HL-60/S4 treated with retinoic acid at 250 ng/mL for 4 days and 3 days (cell line): ENCODE results near the gene CPNE6.

Source experiments
- in situ Hi-C: fragments of 300-500 bp; cut with MboI; formaldehyde crosslinking; loops from 2 replicates; pipeline ENCODE4 v1.7.0; 2022; ENCODE audit warnings: low sequenced_read_pairs

CPNE6 gene

GRCh38 chr14:24084440-24084839 lies 13.1 kb downstream of the CPNE6 start:
- in situ Hi-C loops = no loop called here

- in situ Hi-C loops = no loop called here
Observed at GRCh38 chr14:24085215-24085614, 13.9 kb downstream of the CPNE6 start.

- in situ Hi-C loops = no loop called here
Observed at GRCh38 chr14:24086193-24086955, 15.0 kb downstream of the CPNE6 start.

GRCh38 chr14:24087004-24087403 lies 15.6 kb downstream of the CPNE6 start:
- in situ Hi-C loops = no loop called here

- in situ Hi-C loops = no loop called here
Observed at GRCh38 chr14:24088095-24088494, 16.7 kb downstream of the CPNE6 start.

DNA sequence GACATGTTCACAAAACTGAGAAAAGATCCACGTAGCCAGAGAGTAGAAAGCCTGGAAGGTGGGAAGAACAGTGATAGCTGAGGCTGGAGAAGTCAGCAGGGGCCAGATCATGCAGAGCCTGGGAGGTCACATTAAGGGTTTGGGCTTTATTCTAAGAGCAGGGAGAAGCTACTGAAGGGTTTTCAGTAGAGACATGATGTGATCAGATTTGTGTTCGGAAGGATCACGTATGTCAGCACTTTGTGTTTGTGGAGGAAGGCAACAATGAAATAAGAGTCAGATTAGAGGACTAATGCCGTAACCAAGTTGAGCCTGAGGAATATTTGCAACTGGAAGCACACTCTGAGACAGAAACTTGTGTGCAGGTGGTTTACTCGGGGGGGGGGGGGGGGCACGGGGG lies 18.5 kb downstream of the CPNE6 start:
- in situ Hi-C loops = no loop called here

GRCh38 chr14:24092110-24092504 lies 20.7 kb downstream of the CPNE6 start:
- in situ Hi-C loops = no loop called here

DNA sequence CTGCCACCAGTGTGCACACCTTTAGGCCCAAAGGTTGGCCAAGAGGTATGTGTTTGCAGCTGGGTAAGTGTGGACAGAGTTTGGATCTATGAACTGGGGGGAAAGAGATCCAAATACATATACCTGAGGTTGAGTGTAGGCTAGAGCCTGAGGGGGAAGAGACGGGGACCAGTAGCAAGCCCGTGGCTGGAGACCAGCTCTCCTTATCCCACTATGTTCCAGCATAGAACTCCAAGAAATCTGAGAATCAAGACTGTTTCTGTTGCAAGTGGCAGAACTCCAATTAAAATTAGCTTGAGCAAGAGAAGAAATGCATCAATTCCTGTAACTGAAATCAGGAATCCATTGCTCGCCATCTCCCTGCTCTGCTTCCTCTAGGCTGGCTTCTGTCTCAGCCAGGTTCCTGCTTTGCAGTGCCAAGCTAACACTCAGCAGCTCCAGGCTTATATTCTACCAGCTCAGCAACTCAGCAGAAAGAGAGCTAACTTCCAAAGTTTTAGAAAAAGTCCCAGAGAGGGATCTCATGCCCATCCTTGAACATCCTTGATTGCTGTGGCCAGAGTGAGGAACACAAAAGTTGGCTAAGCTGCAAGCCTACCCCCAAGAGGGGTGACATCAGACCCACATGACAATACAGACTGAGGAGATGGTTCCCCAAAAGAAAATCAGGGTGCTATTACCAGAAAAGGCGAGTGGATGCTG lies 21.3 kb downstream of the CPNE6 start:
- in situ Hi-C loops = no loop called here

DNA sequence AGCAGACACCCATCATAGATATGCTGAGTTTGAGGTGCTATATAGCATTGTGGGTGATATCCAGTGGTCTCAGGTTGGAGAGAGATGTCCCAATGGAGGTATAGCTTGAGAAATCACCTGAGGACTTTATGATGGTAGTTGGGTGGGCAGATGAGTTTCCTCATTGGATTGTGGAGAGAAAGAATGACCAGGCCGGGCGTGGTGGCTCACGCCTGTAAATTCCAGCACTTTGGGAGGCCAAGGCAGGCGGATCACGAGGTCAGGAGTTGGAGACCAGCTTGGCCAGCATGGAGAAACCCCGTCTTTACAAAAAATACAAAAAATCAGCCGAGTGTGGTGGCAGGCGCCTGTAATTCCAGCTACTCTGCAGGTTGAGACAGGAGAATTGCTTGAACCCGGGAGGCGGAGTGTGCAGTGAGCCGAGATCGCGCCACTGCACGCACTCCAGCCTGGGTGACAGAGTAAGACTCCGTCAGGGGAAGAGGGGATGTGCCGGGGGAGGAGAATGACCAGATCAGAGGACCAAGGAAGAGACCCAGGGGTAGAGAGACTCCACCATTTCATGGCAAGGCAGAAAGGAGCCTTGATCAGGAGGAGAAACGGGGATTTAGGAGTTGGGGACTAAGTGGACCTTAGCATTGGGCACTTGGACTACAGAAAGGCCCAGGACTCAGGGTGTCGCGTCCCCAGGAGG lies 22.0 kb downstream of the CPNE6 start:
- in situ Hi-C loops = no loop called here

GRCh38 chr14:24093901-24094840 lies 22.8 kb downstream of the CPNE6 start, which contains the start of gene PCK2:
Gene PCK2, plus strand, starts transcription at chr14:24094311. Its CDS starts 95 bp downstream, at chr14:24094406.
- in situ Hi-C loops = no loop called here

GRCh38 chr14:24094841-24095270 lies 23.5 kb downstream of the CPNE6 start:
- in situ Hi-C loops = no loop called here

DNA sequence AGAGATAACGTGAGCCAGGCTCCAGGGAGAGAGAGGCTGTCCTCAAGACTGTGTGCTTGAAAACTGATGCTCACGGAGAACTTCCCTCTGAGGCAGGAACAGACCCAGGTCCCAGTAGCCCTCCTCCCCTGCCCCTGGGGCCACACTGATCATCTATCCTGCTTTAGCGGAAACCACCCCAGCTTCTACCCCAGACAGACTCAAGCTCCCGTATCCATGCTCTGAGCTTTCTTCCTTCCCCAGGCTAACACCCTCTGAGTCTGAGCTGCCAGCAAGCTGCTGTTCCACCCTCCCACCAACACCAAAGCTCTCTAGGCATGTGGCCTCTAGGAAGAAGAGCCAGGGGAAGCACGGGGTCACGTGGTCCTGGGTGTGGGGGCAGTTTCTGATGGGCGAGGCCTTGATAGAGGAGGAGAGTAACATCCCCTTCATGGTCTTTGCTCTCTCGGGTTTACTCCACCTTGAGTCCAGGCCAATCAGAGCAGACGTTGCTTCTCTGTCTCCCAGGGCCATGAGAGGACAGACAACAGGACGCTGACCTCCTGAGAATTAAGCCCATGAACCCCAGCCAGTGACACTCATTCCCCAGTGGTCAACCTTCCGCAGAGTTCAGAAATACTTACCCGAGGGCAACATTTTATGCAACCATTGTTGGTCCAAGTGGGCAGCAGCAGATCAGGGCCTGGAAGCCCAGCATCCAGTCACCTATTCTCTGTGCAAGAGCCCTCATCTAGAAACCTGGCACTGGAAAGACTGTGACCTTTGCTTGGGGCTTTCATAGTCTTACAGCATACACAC lies 24.1 kb downstream of the CPNE6 start:
- in situ Hi-C loops = no loop called here

DNA sequence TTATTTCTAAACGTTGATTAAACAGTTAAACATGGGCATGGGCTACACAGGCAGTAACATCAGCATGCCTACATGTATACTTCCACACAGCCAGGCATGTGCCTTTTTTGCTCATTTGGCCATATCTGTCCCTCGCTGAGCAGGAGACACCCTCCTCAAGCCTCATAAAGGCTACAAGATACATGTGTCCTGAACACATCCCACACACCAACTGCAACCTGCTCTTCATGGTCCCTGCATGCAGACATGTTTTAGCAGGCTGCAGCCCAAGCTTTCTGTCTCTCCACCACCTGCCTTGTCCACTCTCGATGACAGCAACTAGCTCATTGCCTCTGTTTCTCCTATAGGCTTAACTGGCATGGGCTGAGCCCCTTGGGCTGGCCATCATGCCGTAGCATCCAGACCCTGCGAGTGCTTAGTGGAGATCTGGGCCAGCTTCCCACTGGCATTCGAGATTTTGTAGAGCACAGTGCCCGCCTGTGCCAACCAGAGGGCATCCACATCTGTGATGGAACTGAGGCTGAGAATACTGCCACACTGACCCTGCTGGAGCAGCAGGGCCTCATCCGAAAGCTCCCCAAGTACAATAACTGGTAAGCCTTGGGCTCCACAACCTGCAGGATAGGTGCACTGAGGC lies 25.3 kb downstream of the CPNE6 start:
- in situ Hi-C loops = no loop called here

- in situ Hi-C loops = no loop called here
Observed at GRCh38 chr14:24098229-24098926, 27.0 kb downstream of the CPNE6 start.

- in situ Hi-C loops = no loop called here
Observed at GRCh38 chr14:24098927-24099813, 27.8 kb downstream of the CPNE6 start.

GRCh38 chr14:24100197-24100981 lies 29.0 kb downstream of the CPNE6 start:
- in situ Hi-C loops = no loop called here

- in situ Hi-C loops = no loop called here
Observed at GRCh38 chr14:24100982-24101494, 29.7 kb downstream of the CPNE6 start.
